ENCODE results near the gene LGR4.
"Not testable (repeated sequence)": the region's sequence is repeated elsewhere in the genome, so short reads cannot be mapped to it uniquely, and the experiment has no call there.

Gene LGR4

GRCh38 chr11:27352781-27353180, 119.8 kb downstream of the LGR4 start:
- no peak for TF ChIP-seq CTCF (IDR thresholded peaks at IDR 0.05; ENCODE audit: low read depth, low read length, missing control alignments)
- no peak for DNase-seq (ENCODE audit: low read depth)
- H3K4me3 ChIP-seq (ENCODE audit: low read depth, low read length), result no peak overlapping the region

GRCh38 chr11:27350511-27350910, 122.1 kb downstream of the LGR4 start:
- DNase-seq (ENCODE audit: low read depth), result no peak
- TF ChIP-seq CTCF (IDR thresholded peaks at IDR 0.05; ENCODE audit: low read depth, low read length, missing control alignments), result no peak
- no peak overlapping the region for H3K4me3 ChIP-seq (ENCODE audit: low read depth, low read length)

- TF ChIP-seq CTCF (IDR thresholded peaks at IDR 0.05; ENCODE audit: low read depth, low read length, missing control alignments), result no peak
- no peak for DNase-seq (ENCODE audit: low read depth)
- H3K4me3 ChIP-seq (ENCODE audit: low read depth, low read length), result no peak overlapping the region
These were observed 122.7 kb downstream of the LGR4 start for GRCh38 chr11:27349919-27350318.

- no peak for DNase-seq (ENCODE audit: low read depth)
- no peak overlapping the region for H3K4me3 ChIP-seq (ENCODE audit: low read depth, low read length)
- no peak for TF ChIP-seq CTCF (IDR thresholded peaks at IDR 0.05; ENCODE audit: low read depth, low read length, missing control alignments)
These were observed 124.2 kb downstream of the LGR4 start for GRCh38 chr11:27348340-27348873.

- no peak for TF ChIP-seq CTCF (IDR thresholded peaks at IDR 0.05; ENCODE audit: low read depth, low read length, missing control alignments)
- no peak for DNase-seq (ENCODE audit: low read depth)
- no peak overlapping the region for H3K4me3 ChIP-seq (ENCODE audit: low read depth, low read length)
These were observed 124.9 kb downstream of the LGR4 start for GRCh38 chr11:27347359-27348339.

- no peak overlapping the region for H3K4me3 ChIP-seq (ENCODE audit: low read depth, low read length)
- no peak for DNase-seq (ENCODE audit: low read depth)
- TF ChIP-seq CTCF (IDR thresholded peaks at IDR 0.05; ENCODE audit: low read depth, low read length, missing control alignments), result no peak
These were observed 132.6 kb downstream of the LGR4 start for GRCh38 chr11:27339941-27340340.

GRCh38 chr11:27334764-27335163, 137.8 kb downstream of the LGR4 start:
- not testable (repeated sequence) for H3K4me3 ChIP-seq (ENCODE audit: low read depth, low read length); DNase-seq (ENCODE audit: low read depth)
